A673 (cell line): ENCODE measurements around the gene OXSR1. TPM values are rescaled to one million over a fixed set of nuclear protein-coding genes. Genes with fewer than 3 reads are reported as not detected.

Experiments
- Bru-seq: library from RNA; stranded (reverse); fragments of 400-500 nt; gene quantifications from one replicate; lab custom pipeline; 2021; lab: Mats Ljungman, UMichigan
- BruChase-seq, 2 experiments: library from RNA; stranded (reverse); fragments of 400-500 nt; gene quantifications; one replicate each; lab custom pipeline; 2021; lab: Mats Ljungman, UMichigan
- BruUV-seq: library from RNA; stranded (reverse); fragments of 400-500 nt; replicated peaks from 2 replicates; lab custom pipeline; 2021; lab: Mats Ljungman, UMichigan
- CTCF ChIA-PET: fragments of 300-600 bp; sonication (Branson Sonifier 250); formaldehyde crosslinking; loops from one replicate; lab custom pipeline; 2022; ENCODE audit warnings: antibody characterized with exemption; lab: Charles Lee
- POLR2A ChIA-PET: fragments of 300-600 bp; sonication (Branson Sonifier 250); formaldehyde crosslinking; loops from one replicate; lab custom pipeline; 2022; ENCODE audit warnings: antibody characterized with exemption; ENCODE audit not compliant: low non-redundant PET; lab: Charles Lee
- DNase-seq: peaks from one replicate; pipeline ENCODE4 v3.0.0-alpha.2; 2015; ENCODE audit warnings: low spot score
- H3K27ac ChIP-seq: fragments of 200-600 bp; sonication (generic); 2 replicates; pipeline ENCODE4 v1.5.1; 2016; ENCODE audit warnings: mixed run types, low read depth, mild to moderate bottlenecking, mixed read lengths, antibody characterized with exemption, low read length; ENCODE audit not compliant: poor library complexity, severe bottlenecking
- H3K27me3 ChIP-seq: fragments of 200-600 bp; sonication (generic); replicated peaks from 2 replicates; pipeline ENCODE4 v1.6.1; 2017; ENCODE audit warnings: mixed run types, low read depth, mild to moderate bottlenecking, mixed read lengths, antibody characterized with exemption, low read length; ENCODE audit not compliant: insufficient read depth, poor library complexity
- H3K36me3 ChIP-seq: fragments of 200-600 bp; sonication (generic); 2 replicates; pipeline ENCODE4 v1.6.1; 2016; ENCODE audit warnings: mixed run types, mild to moderate bottlenecking, mixed read lengths, antibody characterized with exemption, low read length; ENCODE audit not compliant: insufficient read depth, poor library complexity, severe bottlenecking
- H3K4me1 ChIP-seq: fragments of 200-600 bp; sonication (generic); 2 replicates; pipeline ENCODE4 v1.6.1; 2017; ENCODE audit warnings: mixed run types, mild to moderate bottlenecking, mixed read lengths, antibody characterized with exemption, low read length; ENCODE audit not compliant: insufficient read depth, poor library complexity, severe bottlenecking
- H3K4me3 ChIP-seq: fragments of 200-600 bp; sonication (generic); 2 replicates; pipeline ENCODE4 v1.5.1; 2016; ENCODE audit warnings: low read depth, mixed run types, mild to moderate bottlenecking, mixed read lengths, low read length; ENCODE audit not compliant: poor library complexity, severe bottlenecking
- H3K9me3 ChIP-seq: fragments of 200-600 bp; sonication (generic); 2 replicates; pipeline ENCODE4 v1.6.1; 2016; ENCODE audit warnings: mixed run types, low read depth, mild to moderate bottlenecking, mixed read lengths, antibody characterized with exemption, low read length; ENCODE audit not compliant: poor library complexity, severe bottlenecking
- CTCF ChIP-seq: fragments of 300-800, 200-600 bp; sonication (generic); conservative IDR thresholded peaks from 2 replicates; pipeline ENCODE4 v1.5.1; 2017; ENCODE audit warnings: low read depth, mild to moderate bottlenecking, antibody characterized with exemption, low read length, moderate library complexity, mixed read lengths
- EZH2 ChIP-seq: fragments of 200-600 bp; sonication (generic); IDR thresholded peaks from 2 replicates; pipeline ENCODE4 v1.6.1; 2017; ENCODE audit warnings: borderline replicate concordance, low read depth, mild to moderate bottlenecking, mixed read lengths, antibody characterized with exemption, low read length; ENCODE audit not compliant: poor library complexity, severe bottlenecking
- intact Hi-C: fragments of 100-400 bp; cut with micrococcal nuclease; formaldehyde crosslinking; loops from one replicate; pipeline ENCODE4 v1.10.0; 2022; ENCODE audit not compliant: unreplicated experiment
- long read RNA-seq: library from polyadenylated mRNA; stranded (forward); transcript quantifications from one replicate; pipeline ENCODE4 v2.0.0, GENCODE V29; 2022
- total RNA-seq: library from RNA; stranded (reverse); gene quantifications from 2 replicates; pipeline ENCODE4 v1.2.3, GENCODE V29; 2021

The OXSR1 gene
- total RNA-seq (30.9 and 31.1 TPM in 2 replicates), Bru-seq, nascent RNA (percentile 77 among the genes with signal in this experiment), BruChase-seq, experiment 1, labeled RNA remaining after a 2-hour chase (percentile 74 among the genes with signal in this experiment), BruChase-seq, experiment 2, labeled RNA remaining after a 6-hour chase (percentile 75 among the genes with signal in this experiment)
- long read RNA-seq, full-length matches to known transcripts, result 18 of 36 reads
- long read RNA-seq, partial matches to known transcripts, result 14 of 36 reads
- long read RNA-seq, other reads (novel, unspliced or antisense), result 4 of 36 reads

GRCh38 chr3:38164952-38165721, at the start of gene OXSR1:
Gene OXSR1 (plus strand): TSS chr3:38165537. CDS start chr3:38165877, 340 bp downstream.
- CTCF ChIA-PET, result interaction anchor here (0.5 kb wide), 1 partner anchor 102 kb away, joined by 7 read pairs; no protein-coding TSS in a partner anchor

GRCh38 chr3:38115645-38116427, 49.5 kb upstream of the OXSR1 start:
- CTCF ChIA-PET, result no interaction called here
- Histone ChIP-seq H3K27ac (no peak overlapping the region), H3K9me3 (no peaks in the 10 kb centered on the region), H3K4me3 (no peak overlapping the region), H3K36me3 (no peaks in the 10 kb centered on the region), H3K4me1 (no peaks in the 10 kb centered on the region), H3K27me3 (no peaks in the 10 kb centered on the region)
- intact Hi-C loops, result loop anchor here (5.0 to 10.0 kb wide), 2 partner anchors 169 to 366 kb away; partner anchors contain the start of gene SLC22A14
- DNase-seq, result no peak
- no TSS peak for BruUV-seq
- POLR2A ChIA-PET, result no interaction called here
- no peak for TF ChIP-seq EZH2
- TF ChIP-seq CTCF, result no peak

More at GRCh38 chr3:38164952-38165721, at the start of gene OXSR1:
- TF ChIP-seq EZH2 (no peak), CTCF (no peak)
- Histone ChIP-seq H3K4me1 (peaks cover 6% of the 10 kb centered on the region), H3K27ac (peak within 1 kb of the TSS; percentile 98), H3K4me3 (peak within 1 kb of the TSS; percentile 78), H3K9me3 (no peaks in the 10 kb centered on the region), H3K36me3 (no peaks in the 10 kb centered on the region), H3K27me3 (no peaks in the 10 kb centered on the region)
- POLR2A ChIA-PET, result no interaction called here
- DNase-seq, result peak; percentile 97
- intact Hi-C loops, result no loop called here
- BruUV-seq, result no TSS peak
